Gastrocnemius medialis (tissue), 4 donors: ENCODE data around the gene EGFL7. TPM values are rescaled to one million over a fixed set of nuclear protein-coding genes. Genes with fewer than 3 reads are reported as not detected.

Source experiments
- ATAC-seq, 2 donors: fragments of 150-250 bp; one replicate each; pipeline ENCODE4 v1.9.1; 2016
- DNase-seq, 2 donors: peaks; one replicate each; pipeline ENCODE4 v3.0.0-alpha.2; 2019
- H3K27ac ChIP-seq, 4 donors: fragments of 200-600 bp; sonication (generic); 1 replicate in 1 of 4; 2 replicates in 3 of 4; pipeline ENCODE4 v1.5.1; 2016 to 2018; ENCODE audit warnings: mild to moderate bottlenecking in 2 of 4, moderate library complexity in 1 of 4
- H3K27me3 ChIP-seq, 3 donors: fragments of 200-600 bp; sonication (generic) in 2 of 3; 1 replicate in 1 of 3; 2 replicates in 2 of 3; pipeline versions ENCODE4 v1.5.1 to v1.6.0; 2016 to 2019; ENCODE audit warnings: mild to moderate bottlenecking in 1 of 3, moderate library complexity in 1 of 3
- H3K36me3 ChIP-seq, 2 donors: fragments of 200-600 bp; sonication (generic) in 1 of 2; one replicate each; pipeline ENCODE4 v1.5.1; 2017 to 2018
- H3K4me1 ChIP-seq, 2 donors: fragments of 200-600 bp; sonication (generic) in 1 of 2; one replicate each; pipeline ENCODE4 v1.5.1; 2016 to 2017; ENCODE audit warnings: mild to moderate bottlenecking in 2 of 2
- H3K4me3 ChIP-seq, 4 donors: fragments of 200-600 bp; sonication (generic) in 3 of 4; 1 replicate in 1 of 4; 2 replicates in 3 of 4; pipeline ENCODE4 v1.5.1; 2016 to 2019; ENCODE audit warnings: mild to moderate bottlenecking in 2 of 4
- H3K9me3 ChIP-seq, 3 donors: fragments of 200-600 bp; sonication (generic) in 2 of 3; 1 replicate in 1 of 3; 2 replicates in 2 of 3; pipeline ENCODE4 v1.5.1; 2016 to 2019
- CTCF ChIP-seq, 5 experiments: fragments of 450-650 bp in 3 of 5; fragments of 200-600 bp in 2 of 5; sonication (generic) in 2 of 5; IDR thresholded peaks in 4 of 5; conservative IDR thresholded peaks in 1 of 5; 1 replicate in 4 of 5; 2 replicates in 1 of 5; pipeline ENCODE4 v1.5.1; 2016 to 2019; ENCODE audit warnings: antibody characterized with exemption in 5 of 5, mild to moderate bottlenecking in 3 of 5, moderate library complexity in 3 of 5
- POLR2A ChIP-seq, 2 donors: fragments of 450-650 bp; IDR thresholded peaks; one replicate each; pipeline ENCODE4 v1.6.1; 2017; ENCODE audit warnings: antibody characterized with exemption in 2 of 2, mild to moderate bottlenecking in 2 of 2, moderate library complexity in 2 of 2
- in situ Hi-C, 4 donors: fragments of 200-750 bp; cut with MboI; loops; one replicate each; pipeline versions ENCODE4 v1.15.0 to v1.8.0; 2017; ENCODE audit warnings: low sequenced_read_pairs in 4 of 4
- intact Hi-C: fragments of 100-400 bp; cut with DNase I; formaldehyde crosslinking; loops from one replicate; pipeline ENCODE4 v1.15.1; 2023; ENCODE audit warnings: low total_unique reads
- total RNA-seq, 4 donors: library from RNA; depleted of rRNA; stranded (reverse); fragments of >200 nt; gene quantifications; one replicate each; pipeline versions ENCODE4 v1.1.0 to v1.2.3, GENCODE V29; 2016

EGFL7 gene
- total RNA-seq, 4 donors from 2014 or later: 37.4 to 74.7 (median 49.0) TPM

- Histone ChIP-seq H3K27ac (peak within 1 kb of the TSS in 3 of 4 donors; percentile 60 to 81 (median 75)), H3K36me3 (no peaks in the 10 kb centered on the region), H3K27me3 (peaks cover 24 to 38% (median 36%) of the 10 kb centered on the region in 3 donors), H3K9me3 (no peaks in the 10 kb centered on the region), H3K4me3 (peak within 1 kb of the TSS; percentile 38 to 51 (median 43)), H3K4me1 (peaks cover 0 to 10% of the 10 kb centered on the region in 2 donors)
- in situ Hi-C loops (no loop called here), intact Hi-C loops (no loop called here)
- TF ChIP-seq POLR2A (IDR thresholded peaks at IDR 0.05) (no peak), CTCF (IDR thresholded peaks at IDR 0.05 in 4 of 5, conservative IDR thresholded peaks at IDR 0.05 in 1 of 5) (no peak)
- ATAC-seq: no peak
- DNase-seq: no peak
Observed at GRCh38 chr9:136711751-136712689, 49.3 kb downstream of the EGFL7 start, which contains the start of gene DIPK1B. TSS of gene DIPK1B (plus strand) at chr9:136712572. CDS start at chr9:136712666, 94 bp downstream.

- H3K4me3 ChIP-seq: peak overlapping the region; percentile 38 to 51 (median 43)
- ATAC-seq (no peak), DNase-seq (no peak)
- H3K4me1 ChIP-seq: peaks cover 0 to 10% of the 10 kb centered on the region in 2 donors
- TF ChIP-seq POLR2A (IDR thresholded peaks at IDR 0.05) (no peak), CTCF (IDR thresholded peaks at IDR 0.05 in 4 of 5, conservative IDR thresholded peaks at IDR 0.05 in 1 of 5) (no peak)
- intact Hi-C loops (no loop called here), in situ Hi-C loops (no loop called here)
- no peaks in the 10 kb centered on the region for H3K36me3 ChIP-seq
- H3K27ac ChIP-seq: peak overlapping the region in 3 of 4 donors; percentile 60 to 81 (median 75)
- peaks cover 24 to 38% (median 36%) of the 10 kb centered on the region in 3 donors for H3K27me3 ChIP-seq
- no peaks in the 10 kb centered on the region for H3K9me3 ChIP-seq
Observed at GRCh38 chr9:136712690-136713544, 50.2 kb downstream of the EGFL7 start.

GRCh38 chr9:136713550-136713949 lies 50.8 kb downstream of the EGFL7 start:
- in situ Hi-C loops: no loop called here
- peaks cover 24 to 38% (median 36%) of the 10 kb centered on the region in 3 donors for H3K27me3 ChIP-seq
- intact Hi-C loops: no loop called here
- DNase-seq (no peak), ATAC-seq (no peak)
- no peaks in the 10 kb centered on the region for H3K9me3 ChIP-seq
- no peak for TF ChIP-seq CTCF (IDR thresholded peaks at IDR 0.05 in 4 of 5, conservative IDR thresholded peaks at IDR 0.05 in 1 of 5)
- no peak for TF ChIP-seq POLR2A (IDR thresholded peaks at IDR 0.05)
- H3K4me3 ChIP-seq: peak overlapping the region in 2 of 4 donors; percentile 46 to 51
- H3K36me3 ChIP-seq: no peaks in the 10 kb centered on the region
- peaks cover 0 to 10% of the 10 kb centered on the region in 2 donors for H3K4me1 ChIP-seq
- H3K27ac ChIP-seq: peak overlapping the region in 3 of 4 donors; percentile 60 to 81 (median 75)

GRCh38 chr9:136714096-136714892 lies 51.6 kb downstream of the EGFL7 start:
- Histone ChIP-seq H3K36me3 (no peaks in the 10 kb centered on the region), H3K4me3 (peak overlapping the region in 2 of 4 donors; percentile 46 to 51), H3K9me3 (no peaks in the 10 kb centered on the region), H3K4me1 (peaks cover 0 to 10% of the 10 kb centered on the region in 2 donors), H3K27ac (peak overlapping the region; percentile 33 to 81 (median 68)), H3K27me3 (peaks cover 24 to 38% (median 36%) of the 10 kb centered on the region in 3 donors)
- no peak for TF ChIP-seq CTCF (IDR thresholded peaks at IDR 0.05 in 4 of 5, conservative IDR thresholded peaks at IDR 0.05 in 1 of 5)
- TF ChIP-seq POLR2A (IDR thresholded peaks at IDR 0.05): no peak
- in situ Hi-C loops: no loop called here
- DNase-seq (no peak), ATAC-seq (peak; percentile 46 to 64)
- intact Hi-C loops: no loop called here
